CMK (cell line): ENCODE data around the gene MGAT5B.
"Not testable (repeated sequence)": the region's sequence is repeated elsewhere in the genome, so short reads cannot be mapped to it uniquely, and the experiment has no call there.

Source experiments
- DNase-seq: peaks from one replicate; pipeline ENCODE4 v3.0.0-alpha.2; 2010; ENCODE audit warnings: low read depth

Gene MGAT5B

DNA sequence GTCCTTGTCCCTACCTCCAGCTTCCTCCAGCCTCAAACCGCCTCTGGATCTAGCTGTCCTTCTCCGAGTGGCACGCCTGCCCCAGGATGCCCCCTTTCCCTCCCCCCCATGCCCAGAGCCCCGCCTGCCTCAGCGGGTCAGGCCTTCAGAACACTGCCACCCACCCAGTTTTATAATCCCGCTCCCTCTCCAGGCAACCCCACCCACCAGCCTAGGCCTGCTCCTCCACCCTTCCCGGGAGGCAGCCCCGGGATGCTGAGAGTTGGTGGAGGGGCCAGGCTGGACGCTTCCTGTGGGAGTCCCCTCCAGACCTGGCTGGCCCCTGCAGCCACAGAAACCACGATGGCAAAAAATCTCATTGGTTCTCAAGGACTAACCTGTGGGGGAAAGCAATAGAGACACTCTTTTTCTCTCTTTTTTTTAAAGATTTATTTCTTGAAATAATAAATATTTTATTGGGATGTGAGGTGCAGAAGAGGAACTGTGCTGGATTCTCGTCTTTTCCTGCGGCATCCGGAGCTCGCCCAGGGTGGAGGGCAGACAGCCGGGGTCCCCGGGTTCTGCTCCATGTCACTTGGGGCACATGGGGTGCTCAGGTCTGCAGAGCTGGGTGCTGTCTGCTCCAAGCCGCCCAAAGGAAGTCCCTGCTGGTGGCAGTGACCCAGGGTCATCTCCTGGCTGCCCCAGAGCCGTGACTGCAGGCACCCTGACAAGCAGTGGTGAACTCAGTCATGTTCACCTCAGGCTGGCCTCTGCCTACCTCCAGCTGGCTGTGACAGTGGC lies 81.9 kb downstream of the MGAT5B start:
- no peak for DNase-seq

DNA sequence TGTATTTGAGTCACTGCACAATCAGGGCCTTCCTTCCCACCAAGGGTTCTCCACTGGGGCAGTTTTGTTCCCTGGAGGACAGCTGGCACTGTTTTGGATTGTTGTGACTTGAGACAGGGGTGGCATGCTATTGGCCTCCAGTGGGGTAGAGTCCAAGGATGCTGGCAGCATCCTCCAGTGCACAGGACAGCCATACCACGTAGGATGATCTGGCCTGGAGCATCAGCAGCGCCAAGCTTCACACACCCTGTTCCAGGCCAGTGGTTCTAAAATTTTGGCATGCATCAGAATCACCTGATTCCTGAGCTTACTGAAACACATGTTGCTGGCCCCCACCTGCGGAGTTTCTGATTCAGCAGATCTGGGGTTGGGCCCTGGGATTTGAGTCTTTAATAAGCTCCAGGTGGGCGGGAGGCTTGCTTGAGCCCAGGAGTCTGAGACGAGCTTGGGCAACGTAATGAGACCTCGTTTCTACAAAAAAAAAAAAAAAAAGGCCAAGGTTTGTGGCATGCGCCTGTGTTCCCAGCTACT lies 83.2 kb downstream of the MGAT5B start:
- no peak for DNase-seq

DNA sequence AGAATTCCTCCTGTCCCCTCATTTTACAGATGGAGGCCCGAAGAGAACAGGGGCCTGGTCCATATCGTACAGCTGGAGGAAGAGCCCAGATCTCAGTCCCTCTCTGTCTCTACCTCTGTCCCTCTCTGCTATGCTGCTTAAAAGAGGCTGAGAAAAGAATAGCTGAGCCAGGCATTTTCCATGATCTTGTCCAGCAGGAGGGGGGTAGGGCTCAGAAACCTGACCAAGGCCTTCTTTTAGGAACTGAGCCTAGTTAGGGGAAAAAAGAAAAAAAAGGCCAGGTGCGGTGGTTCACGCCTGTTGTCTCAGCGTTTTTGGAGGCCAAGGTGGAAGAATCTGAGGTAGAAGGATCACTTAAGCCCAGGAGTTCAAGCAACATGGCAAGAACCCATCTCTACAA lies 84.2 kb downstream of the MGAT5B start:
- no peak for DNase-seq

DNA sequence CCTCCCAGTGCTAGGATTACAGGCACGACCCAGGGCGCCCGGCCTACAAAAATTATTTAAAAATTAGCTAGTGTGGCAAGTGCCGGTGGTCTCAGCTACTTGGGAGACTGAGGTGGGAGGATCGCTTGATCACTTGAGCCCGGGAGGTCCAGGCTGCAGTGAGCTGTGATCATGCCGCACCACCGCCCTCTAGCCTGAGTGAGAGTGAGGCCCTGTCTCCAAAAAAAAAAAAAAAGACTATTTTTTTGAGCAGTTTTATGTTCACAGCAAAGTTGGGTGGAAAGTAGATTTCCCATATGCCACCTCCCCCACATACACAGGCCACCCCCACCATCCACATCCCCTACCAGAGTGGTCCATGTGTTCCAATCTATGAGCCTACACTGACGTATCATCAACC lies 84.9 kb downstream of the MGAT5B start:
- no peak for DNase-seq

DNA sequence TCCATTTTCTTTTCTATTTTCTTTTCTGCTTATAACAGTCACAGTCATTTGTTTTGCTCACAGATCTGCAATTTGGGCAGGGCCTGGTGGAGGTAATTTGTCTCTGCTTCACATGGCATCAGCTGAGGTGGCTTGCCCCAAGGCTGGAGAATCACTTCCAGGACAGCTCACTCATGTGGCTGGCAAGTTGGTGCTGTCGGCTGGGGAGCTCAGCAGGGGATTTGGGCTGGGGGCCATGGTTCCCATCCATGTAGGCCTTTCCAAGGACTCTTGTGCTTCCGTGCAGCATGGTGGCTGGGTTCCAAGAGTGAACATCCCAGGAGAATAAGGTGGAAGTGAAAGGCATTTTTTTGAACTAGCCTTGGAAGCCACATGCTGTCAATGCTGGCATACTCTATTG lies 85.7 kb downstream of the MGAT5B start:
- DNase-seq = no peak

DNA sequence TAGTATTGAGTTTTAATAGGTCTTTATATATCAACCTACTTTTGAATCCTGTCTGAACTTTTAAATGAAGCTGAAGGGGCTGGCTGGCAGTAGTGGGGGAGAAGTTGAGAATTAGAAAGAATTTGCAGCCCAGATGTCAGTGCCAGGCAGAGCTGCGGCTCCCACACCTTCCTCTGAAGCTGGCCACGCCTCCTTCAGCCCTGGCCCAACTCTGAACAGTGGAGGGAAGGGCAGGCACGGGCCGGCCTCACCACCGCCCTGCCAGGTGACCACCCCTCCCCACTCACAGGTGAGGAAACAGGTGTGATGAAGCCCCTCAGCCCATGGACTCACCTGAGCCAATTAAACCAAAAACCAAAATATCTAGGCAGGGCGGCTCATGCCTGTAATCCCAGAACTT lies 87.0 kb downstream of the MGAT5B start:
- no peak for DNase-seq

DNA sequence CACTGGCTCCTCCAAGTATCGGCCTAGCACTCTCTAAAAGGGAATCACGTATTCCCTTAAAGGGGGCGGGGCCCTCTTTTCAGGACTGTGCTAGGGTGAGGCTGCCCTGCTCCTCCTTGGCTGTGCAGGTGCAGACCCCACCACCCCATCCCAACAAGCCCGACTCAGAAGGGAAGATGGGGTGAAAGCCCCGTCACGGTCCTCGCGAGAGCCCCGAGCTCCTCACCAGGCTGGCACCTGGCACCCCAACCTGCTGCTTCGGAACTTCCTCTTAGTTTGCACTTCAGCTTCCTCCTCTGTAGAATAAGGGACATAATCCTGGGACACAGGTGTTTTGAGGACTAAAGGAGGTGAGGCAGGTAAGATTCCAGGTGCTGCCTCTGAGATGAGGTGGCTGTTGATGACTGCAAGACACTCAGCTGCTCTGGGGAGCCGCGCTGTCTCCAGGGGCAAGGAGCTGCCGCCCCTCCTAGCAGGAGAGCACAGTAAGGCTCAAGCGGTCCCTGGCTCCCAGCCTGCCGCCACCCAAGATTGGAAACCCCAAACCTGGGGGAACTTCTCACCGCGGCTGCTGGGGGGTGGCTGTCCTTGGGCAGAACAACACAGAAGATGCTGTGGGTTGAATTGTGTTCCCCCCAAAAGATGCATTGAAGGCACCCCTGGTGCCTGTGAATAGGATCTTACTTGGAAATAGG lies 88.8 kb downstream of the MGAT5B start:
- DNase-seq = no peak

DNA sequence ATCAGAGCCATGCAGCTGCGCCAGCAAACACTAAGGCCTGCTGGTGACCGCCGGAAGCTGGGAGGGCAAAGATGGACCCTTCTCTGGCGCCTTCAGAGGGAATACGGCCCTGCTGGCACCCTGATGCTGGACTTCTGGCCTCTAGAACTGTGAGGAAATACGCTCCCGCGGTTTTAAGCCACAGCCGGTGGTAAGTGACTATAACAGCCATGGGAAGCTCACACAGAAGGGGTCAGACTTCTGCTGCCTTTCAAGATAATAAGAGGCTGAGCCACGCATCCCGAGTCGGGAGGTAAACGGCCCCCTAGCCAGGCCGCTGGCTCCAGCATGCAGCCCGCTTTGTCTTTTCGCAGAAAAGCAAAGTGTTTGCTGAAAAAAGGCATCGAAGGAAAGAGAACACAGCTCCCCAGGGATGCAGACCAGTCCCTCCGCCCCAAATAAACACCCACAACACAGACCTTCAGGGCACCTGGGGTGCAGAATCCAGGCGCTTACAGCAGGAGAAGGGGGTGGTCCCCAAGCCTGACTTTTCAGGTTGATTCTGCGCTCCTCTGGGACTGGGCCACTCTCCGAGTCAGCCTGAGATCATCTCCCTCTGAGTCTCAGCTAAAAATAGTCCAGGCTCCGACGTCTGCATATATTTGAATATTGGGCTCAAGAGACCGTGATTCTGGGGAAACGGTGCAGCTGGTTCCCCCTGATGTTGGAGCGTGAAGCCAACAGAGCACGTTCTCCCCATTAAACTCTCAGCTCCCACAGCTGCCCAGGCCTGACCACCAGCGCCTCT lies 89.7 kb downstream of the MGAT5B start:
- DNase-seq = no peak

GRCh38 chr17:76958974-76959373 lies 90.8 kb downstream of the MGAT5B start:
- DNase-seq = no peak

DNA sequence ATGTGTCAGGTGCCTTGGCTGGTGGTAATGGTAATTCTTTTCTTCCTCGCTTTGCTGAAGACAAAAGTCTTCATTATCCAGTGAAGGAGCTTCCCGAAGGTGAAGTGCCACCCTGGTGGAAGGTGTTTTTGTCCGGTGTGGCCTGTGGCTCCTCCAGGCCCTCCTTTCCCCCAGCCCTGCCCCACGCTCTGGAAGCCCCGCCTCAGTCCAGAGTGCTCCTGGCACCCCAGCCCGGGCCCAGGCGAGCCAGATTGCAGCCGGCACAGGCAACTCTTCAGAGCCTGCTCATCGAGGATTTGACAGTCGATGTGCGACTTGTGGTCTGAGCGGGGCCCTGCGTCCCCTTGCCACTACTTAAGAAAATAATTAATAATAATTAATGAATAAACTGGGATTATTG lies 93.7 kb downstream of the MGAT5B start:
- DNase-seq = no peak

DNA sequence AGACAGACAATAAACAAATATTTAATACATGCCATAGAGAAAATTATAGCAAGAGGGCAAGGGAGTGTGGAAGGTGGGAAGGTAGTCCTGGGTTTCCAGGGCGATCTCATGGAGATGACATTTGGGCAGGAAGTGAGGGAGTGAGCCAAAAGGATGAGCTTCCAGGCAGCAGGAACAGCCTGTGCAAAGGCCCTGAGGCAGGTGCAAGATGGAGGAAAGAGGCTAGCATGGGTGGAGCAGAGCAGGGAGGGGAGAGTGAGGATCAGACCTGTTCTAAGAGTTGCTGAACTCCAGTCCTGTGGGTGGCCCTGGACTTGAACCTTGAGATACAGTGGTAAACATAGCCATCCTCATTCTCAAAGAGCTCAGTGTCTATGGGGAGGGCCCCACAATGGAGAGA lies 94.7 kb downstream of the MGAT5B start:
- DNase-seq = no peak

- no peak for DNase-seq
Measured at GRCh38 chr17:76966016-76966415, 97.8 kb downstream of the MGAT5B start.

DNA sequence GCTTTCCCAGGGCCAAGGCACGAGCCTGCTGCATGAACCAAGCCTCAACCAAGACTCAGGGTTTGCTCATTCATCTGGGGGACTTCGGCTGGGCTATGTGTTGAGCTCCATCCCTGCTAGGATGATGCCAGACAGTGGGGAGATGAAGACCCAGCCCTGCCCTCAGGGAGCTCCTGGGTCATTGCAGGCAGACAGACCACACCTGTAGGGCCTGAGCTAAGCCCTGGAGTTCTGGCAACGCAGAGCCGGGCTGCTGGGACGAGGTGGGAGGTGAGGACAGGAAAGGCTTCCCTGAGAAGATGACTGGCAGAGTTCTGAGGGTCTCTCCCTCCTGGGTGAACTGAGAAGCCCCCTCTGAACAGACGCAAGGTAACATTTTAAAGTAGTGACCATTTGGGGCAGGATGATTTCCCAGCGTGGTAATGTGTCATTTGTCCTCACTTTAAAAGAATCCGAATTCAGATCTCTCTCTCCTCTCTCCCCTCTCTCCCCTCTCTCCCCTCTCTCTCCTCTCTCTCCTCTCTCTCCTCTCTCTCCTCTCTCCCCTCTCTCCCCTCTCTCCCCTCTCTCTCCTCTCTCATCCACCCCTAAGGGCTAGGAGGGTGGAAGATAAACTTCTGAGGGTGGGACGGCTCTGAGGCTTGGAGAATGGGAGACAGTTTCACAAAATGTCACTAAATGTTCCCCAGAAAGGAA lies 98.4 kb downstream of the MGAT5B start:
- DNase-seq = no peak

DNA sequence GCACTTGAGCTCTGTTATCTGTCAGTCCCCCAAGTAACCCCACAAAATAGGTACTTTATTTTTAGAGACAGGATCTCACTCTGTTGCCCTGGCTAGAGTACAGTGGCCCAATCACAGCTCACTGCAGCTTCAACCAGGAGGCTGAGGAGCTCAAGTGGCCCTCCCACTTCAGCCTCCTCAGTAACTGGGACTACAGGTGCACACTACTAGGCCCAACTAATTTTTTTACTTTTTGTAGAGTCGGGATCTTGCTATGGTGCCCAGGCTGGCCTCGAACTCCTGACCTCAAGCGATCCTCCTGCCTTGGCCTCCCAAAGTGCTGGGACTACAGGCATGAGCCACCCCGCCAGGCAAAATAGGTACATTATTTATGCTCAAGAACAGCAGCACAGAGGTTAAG lies 99.6 kb downstream of the MGAT5B start:
- no peak for DNase-seq

DNA sequence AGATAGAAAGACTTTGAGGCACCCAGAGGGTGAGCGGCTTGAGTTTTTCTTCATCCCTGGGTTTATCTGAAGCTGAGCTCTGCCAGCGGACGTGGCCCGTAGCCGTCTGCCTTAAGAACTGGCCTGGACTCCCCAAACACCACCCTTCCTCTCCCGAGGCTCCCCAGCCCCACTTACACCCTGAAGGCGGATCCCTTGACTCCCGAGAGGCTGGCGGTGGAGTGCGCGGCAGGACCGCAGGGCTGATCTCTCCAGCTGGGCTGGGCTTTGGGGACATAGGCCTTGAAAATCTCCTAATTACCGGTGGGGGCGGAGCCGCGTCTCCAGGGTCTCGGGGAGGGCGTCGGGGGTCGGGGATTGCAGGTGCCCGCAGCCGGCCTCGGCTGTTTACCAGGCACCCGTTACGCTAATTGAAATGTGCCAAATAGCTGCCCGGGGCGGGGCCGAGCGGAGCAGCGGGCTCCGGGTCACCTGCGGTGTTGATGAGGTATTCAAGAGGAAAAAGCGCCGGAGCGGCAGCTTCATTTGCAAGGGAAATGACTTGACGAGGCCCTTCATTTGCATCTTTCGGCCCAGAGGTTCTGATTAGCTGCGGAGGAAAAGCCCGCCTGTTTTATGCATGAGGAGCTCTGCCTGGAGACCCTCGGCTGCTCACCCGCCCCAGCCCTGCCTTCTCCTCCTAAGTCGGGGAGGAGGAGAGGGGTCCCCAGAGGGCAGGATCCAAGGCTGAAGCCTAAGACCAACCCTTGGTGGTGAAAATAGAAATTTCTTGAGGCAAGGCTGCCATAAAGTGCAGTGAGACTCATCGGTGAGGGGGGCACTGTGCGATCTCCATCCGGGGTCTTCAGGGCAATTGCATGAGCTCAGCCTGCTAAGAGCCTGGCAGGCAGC lies 100.7 kb downstream of the MGAT5B start:
- no peak for DNase-seq

- DNase-seq = no peak
Measured at GRCh38 chr17:76969598-76970172, 101.5 kb downstream of the MGAT5B start.

DNA sequence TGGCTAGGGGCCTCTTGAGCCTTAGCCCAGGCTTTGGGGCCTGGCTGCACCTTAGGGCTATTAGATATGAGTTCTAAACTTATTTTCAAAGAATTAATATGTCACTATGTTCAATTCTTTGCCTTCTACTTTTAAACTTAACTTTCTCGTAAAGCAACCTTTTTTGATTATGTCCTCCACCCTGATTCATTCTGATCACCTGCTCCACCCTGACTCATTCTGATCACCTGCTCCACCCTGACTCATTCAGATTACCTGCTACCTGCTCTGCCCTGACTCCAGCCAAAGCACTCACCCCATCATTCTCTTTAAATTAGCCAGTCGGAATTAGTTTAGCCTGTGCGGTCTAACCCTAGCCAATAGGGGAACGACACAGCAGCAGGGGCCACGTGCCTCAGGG lies 102.0 kb downstream of the MGAT5B start:
- not testable (repeated sequence) for DNase-seq

DNA sequence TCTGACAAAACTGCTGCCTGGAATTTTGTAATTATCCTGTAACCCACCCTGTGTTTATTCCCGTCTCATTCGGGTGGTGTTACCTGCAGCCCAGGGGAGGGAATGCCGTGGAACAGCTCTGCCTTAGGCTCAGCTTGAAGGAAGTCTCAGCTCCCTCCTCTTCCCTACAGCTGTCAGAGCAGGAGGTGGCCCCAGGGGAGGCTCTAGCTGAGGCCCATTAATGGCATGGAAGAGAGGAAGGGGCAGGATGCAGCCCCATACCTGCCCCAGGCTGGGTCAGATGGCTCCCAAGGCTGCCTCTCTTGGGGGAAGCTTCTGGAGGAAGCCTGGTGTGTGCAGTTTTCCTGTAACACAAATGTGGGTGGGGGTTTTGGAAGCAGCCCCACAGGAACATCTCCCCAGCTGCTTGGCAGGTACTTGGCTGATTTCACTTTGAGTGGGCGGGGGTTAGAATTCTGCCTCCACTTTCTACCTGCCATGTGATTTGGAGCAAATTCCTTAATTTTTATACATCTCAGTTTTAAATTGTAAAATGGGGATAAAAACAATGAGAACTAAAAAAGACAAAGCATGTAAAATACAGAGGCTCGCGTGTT lies 103.9 kb downstream of the MGAT5B start:
- no peak for DNase-seq

DNA sequence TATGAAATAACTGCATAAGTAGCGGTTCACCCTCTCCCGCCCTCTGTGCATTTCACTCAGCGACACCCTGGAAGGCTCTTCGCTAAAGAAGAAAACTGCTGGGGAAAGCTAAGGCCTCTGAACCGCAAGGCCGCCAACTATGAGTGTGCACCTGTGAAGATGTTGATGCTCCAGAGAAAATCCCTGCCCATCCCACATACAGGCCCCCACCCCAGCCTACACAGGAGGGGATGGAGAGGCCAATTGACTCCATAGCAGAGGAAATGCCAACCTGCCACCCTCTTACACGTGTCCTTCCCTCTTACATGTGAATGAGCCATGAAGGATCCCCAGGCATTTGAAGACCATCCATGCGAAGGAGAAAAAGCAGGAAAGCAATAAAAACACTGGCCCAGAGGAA lies 104.8 kb downstream of the MGAT5B start:
- DNase-seq = no peak

- DNase-seq = no peak
Measured at GRCh38 chr17:76974721-76975120, 106.5 kb downstream of the MGAT5B start.
